Measurements from ENCODE around the gene PLEKHG2.

DNA sequence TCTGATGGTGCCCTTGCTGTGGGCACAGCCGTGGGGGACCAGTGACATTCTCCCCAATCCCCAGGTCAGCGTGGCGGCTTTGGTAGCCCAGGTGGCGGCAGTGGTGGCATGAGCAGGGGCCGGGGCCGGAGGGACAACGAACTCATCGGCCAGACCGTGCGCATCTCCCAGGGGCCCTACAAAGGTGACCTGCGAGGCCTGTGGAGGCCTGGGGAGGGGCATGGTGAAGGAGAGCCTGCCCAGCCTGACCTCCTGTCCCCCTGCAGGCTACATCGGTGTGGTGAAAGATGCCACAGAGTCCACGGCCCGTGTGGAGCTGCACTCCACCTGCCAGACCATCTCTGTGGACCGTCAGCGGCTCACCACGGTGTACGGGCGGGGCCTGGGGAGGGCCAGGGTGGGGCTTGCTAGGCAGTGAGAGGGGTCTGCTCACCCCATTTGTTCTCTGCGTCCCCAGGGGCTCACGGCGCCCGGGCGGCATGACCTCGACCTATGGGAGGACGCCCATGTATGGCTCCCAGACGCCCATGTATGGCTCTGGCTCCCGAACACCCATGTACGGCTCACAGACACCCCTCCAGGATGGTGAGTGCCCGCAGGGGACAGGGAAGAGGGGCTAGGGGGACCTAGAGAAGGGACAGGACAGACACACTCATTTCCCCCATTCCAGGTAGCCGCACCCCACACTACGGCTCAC, 60.4 kb downstream of the PLEKHG2 start:
- TF ChIP-seq, protein P1, sequence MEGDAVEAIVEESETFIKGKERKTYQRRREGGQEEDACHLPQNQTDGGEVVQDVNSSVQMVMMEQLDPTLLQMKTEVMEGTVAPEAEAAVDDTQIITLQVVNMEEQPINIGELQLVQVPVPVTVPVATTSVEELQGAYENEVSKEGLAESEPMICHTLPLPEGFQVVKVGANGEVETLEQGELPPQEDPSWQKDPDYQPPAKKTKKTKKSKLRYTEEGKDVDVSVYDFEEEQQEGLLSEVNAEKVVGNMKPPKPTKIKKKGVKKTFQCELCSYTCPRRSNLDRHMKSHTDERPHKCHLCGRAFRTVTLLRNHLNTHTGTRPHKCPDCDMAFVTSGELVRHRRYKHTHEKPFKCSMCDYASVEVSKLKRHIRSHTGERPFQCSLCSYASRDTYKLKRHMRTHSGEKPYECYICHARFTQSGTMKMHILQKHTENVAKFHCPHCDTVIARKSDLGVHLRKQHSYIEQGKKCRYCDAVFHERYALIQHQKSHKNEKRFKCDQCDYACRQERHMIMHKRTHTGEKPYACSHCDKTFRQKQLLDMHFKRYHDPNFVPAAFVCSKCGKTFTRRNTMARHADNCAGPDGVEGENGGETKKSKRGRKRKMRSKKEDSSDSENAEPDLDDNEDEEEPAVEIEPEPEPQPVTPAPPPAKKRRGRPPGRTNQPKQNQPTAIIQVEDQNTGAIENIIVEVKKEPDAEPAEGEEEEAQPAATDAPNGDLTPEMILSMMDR (IDR thresholded peaks at IDR 0.05; ENCODE audit: low read depth, low read length) = no peak
- TF ChIP-seq EZH2phosphoT487 (IDR thresholded peaks at IDR 0.05; ENCODE audit: low read depth) = no peak

Measured in OCI-LY3 (cell line).